Right lobe of liver (tissue), 4 donors: ENCODE data around the gene CLSTN2.

Source experiments
- CTCF ChIP-seq, 4 donors: fragments of 200-600 bp in 3 of 4; fragments of 450-650 bp in 1 of 4; IDR thresholded peaks; one replicate each; pipeline versions ENCODE4 v1.5.1 to v1.8.0; 2016 to 2022; ENCODE audit warnings: antibody characterized with exemption in 4 of 4, mild to moderate bottlenecking in 2 of 4
- POLR2A ChIP-seq: fragments of 450-650 bp; IDR thresholded peaks from one replicate; pipeline ENCODE4 v1.6.1; 2017; ENCODE audit warnings: antibody characterized with exemption, mild to moderate bottlenecking
- donor health status: DM: no; HTN: no; CAD: no.
- donor health status: DM: no; HTN: no; CAD: no.
- donor health status: DM: no; HTN: yes; CAD: no.

- TF ChIP-seq CTCF (IDR thresholded peaks at IDR 0.05): no peak
- no peak for TF ChIP-seq POLR2A
These were observed 507.6 kb downstream of the CLSTN2 start for GRCh38 chr3:140442621-140443020.
